ENCODE measurements around the gene SCAPER. TPM values are rescaled to one million over a fixed set of nuclear protein-coding genes. Genes with fewer than 3 reads are reported as not detected.
A peak's percentile ranks its signal among the peaks of the same experiment; 100 is the strongest.
"Not testable (repeated sequence)": the region's sequence is repeated elsewhere in the genome, so short reads cannot be mapped to it uniquely, and the experiment has no call there.

The SCAPER gene
- total RNA-seq, 1 donor from 2014 or later, result 58.0 TPM

- no peaks in the 10 kb centered on the region for H3K9me3 Mint-ChIP-seq (ENCODE audit: unreplicated experiment)
- no peak overlapping the region for H3K27ac Mint-ChIP-seq (ENCODE audit: unreplicated experiment)
- no peak overlapping the region for H3K4me3 Mint-ChIP-seq (ENCODE audit: unreplicated experiment)
- TF ChIP-seq CTCF (IDR thresholded peaks at IDR 0.05; ENCODE audit: partially characterized antibody, unreplicated experiment), result no peak
- no peak for DNase-seq
- no peaks in the 10 kb centered on the region for H3K27me3 Mint-ChIP-seq (ENCODE audit: unreplicated experiment)
- H3K4me1 Mint-ChIP-seq (ENCODE audit: low read depth, unreplicated experiment), result no peaks in the 10 kb centered on the region
- no peaks in the 10 kb centered on the region for H3K36me3 Mint-ChIP-seq (ENCODE audit: unreplicated experiment)
Measured at GRCh38 chr15:76439542-76439941, 465.6 kb downstream of the SCAPER start.

GRCh38 chr15:76433798-76434400 is 471.2 kb downstream of the SCAPER start:
- no peak overlapping the region for H3K27ac Mint-ChIP-seq (ENCODE audit: unreplicated experiment)
- H3K4me3 Mint-ChIP-seq (ENCODE audit: unreplicated experiment), result no peak overlapping the region
- no peaks in the 10 kb centered on the region for H3K9me3 Mint-ChIP-seq (ENCODE audit: unreplicated experiment)
- H3K4me1 Mint-ChIP-seq (ENCODE audit: low read depth, unreplicated experiment), result peaks cover 6% of the 10 kb centered on the region
- TF ChIP-seq CTCF (IDR thresholded peaks at IDR 0.05; ENCODE audit: partially characterized antibody, unreplicated experiment), result no peak
- H3K36me3 Mint-ChIP-seq (ENCODE audit: unreplicated experiment), result no peaks in the 10 kb centered on the region
- no peak for DNase-seq
- H3K27me3 Mint-ChIP-seq (ENCODE audit: unreplicated experiment), result no peaks in the 10 kb centered on the region

- H3K36me3 Mint-ChIP-seq (ENCODE audit: unreplicated experiment); H3K9me3 Mint-ChIP-seq (ENCODE audit: unreplicated experiment); H3K27ac Mint-ChIP-seq (ENCODE audit: unreplicated experiment); H3K4me1 Mint-ChIP-seq (ENCODE audit: low read depth, unreplicated experiment); DNase-seq; H3K4me3 Mint-ChIP-seq (ENCODE audit: unreplicated experiment); H3K27me3 Mint-ChIP-seq (ENCODE audit: unreplicated experiment): not testable (repeated sequence)
Measured at GRCh38 chr15:76433036-76433435, 472.1 kb downstream of the SCAPER start.

- Mint-ChIP-seq H3K4me3 (ENCODE audit: unreplicated experiment) (no peak overlapping the region), H3K4me1 (ENCODE audit: low read depth, unreplicated experiment) (peaks cover 6% of the 10 kb centered on the region), H3K9me3 (ENCODE audit: unreplicated experiment) (no peaks in the 10 kb centered on the region), H3K36me3 (ENCODE audit: unreplicated experiment) (peaks cover 5% of the 10 kb centered on the region), H3K27me3 (ENCODE audit: unreplicated experiment) (no peaks in the 10 kb centered on the region), H3K27ac (ENCODE audit: unreplicated experiment) (no peak overlapping the region)
- no peak for TF ChIP-seq CTCF (IDR thresholded peaks at IDR 0.05; ENCODE audit: partially characterized antibody, unreplicated experiment)
- DNase-seq, result no peak
Measured at GRCh38 chr15:76432604-76433003, 472.5 kb downstream of the SCAPER start.

GRCh38 chr15:76431971-76432370 is 473.2 kb downstream of the SCAPER start:
- no peak for DNase-seq
- no peak overlapping the region for H3K4me3 Mint-ChIP-seq (ENCODE audit: unreplicated experiment)
- H3K9me3 Mint-ChIP-seq (ENCODE audit: unreplicated experiment), result peaks cover 1% of the 10 kb centered on the region
- H3K4me1 Mint-ChIP-seq (ENCODE audit: low read depth, unreplicated experiment), result peaks cover 6% of the 10 kb centered on the region
- H3K27me3 Mint-ChIP-seq (ENCODE audit: unreplicated experiment), result no peaks in the 10 kb centered on the region
- peaks cover 9% of the 10 kb centered on the region for H3K36me3 Mint-ChIP-seq (ENCODE audit: unreplicated experiment)
- TF ChIP-seq CTCF (IDR thresholded peaks at IDR 0.05; ENCODE audit: partially characterized antibody, unreplicated experiment), result no peak
- peak overlapping the region; percentile 21 for H3K27ac Mint-ChIP-seq (ENCODE audit: unreplicated experiment)

- H3K27ac Mint-ChIP-seq (ENCODE audit: unreplicated experiment); DNase-seq; H3K9me3 Mint-ChIP-seq (ENCODE audit: unreplicated experiment): not testable (repeated sequence)
Measured at GRCh38 chr15:76430711-76431110, 474.4 kb downstream of the SCAPER start.

More at GRCh38 chr15:76430711-76431110, 474.4 kb downstream of the SCAPER start:
- H3K27me3 Mint-ChIP-seq (ENCODE audit: unreplicated experiment); H3K4me3 Mint-ChIP-seq (ENCODE audit: unreplicated experiment); H3K4me1 Mint-ChIP-seq (ENCODE audit: low read depth, unreplicated experiment): not testable (repeated sequence)
- peaks cover 16% of the 10 kb centered on the region for H3K36me3 Mint-ChIP-seq (ENCODE audit: unreplicated experiment)
